8988T (cell line): ENCODE data around the gene WDR48.

Experiments
- DNase-seq: peaks from one replicate; pipeline ENCODE4 v3.0.0; 2011

WDR48 gene

GRCh38 chr3:39124876-39125840 is 73.3 kb downstream of the WDR48 start:
- no peak for DNase-seq

- DNase-seq = no peak
Measured at GRCh38 chr3:39125841-39126500, 74.2 kb downstream of the WDR48 start.

- DNase-seq = no peak
Measured at GRCh38 chr3:39126532-39127071, 74.8 kb downstream of the WDR48 start.

GRCh38 chr3:39127269-39127907 is 75.6 kb downstream of the WDR48 start:
- DNase-seq = no peak

GRCh38 chr3:39127908-39128304 is 76.1 kb downstream of the WDR48 start:
- no peak for DNase-seq

- no peak for DNase-seq
Measured at GRCh38 chr3:39128951-39129350, 77.1 kb downstream of the WDR48 start.

- DNase-seq = no peak
Measured at GRCh38 chr3:39130026-39130425, 78.2 kb downstream of the WDR48 start.

GRCh38 chr3:39130693-39131265 is 79.0 kb downstream of the WDR48 start:
- no peak for DNase-seq

GRCh38 chr3:39132096-39133092 is 80.6 kb downstream of the WDR48 start:
- no peak for DNase-seq

- DNase-seq = no peak
Measured at GRCh38 chr3:39133093-39133490, 81.3 kb downstream of the WDR48 start.

GRCh38 chr3:39133822-39134221 is 82.0 kb downstream of the WDR48 start:
- DNase-seq = no peak

- no peak for DNase-seq
Measured at GRCh38 chr3:39134305-39134704, 82.5 kb downstream of the WDR48 start.

- no peak for DNase-seq
Measured at GRCh38 chr3:39135170-39135805, 83.5 kb downstream of the WDR48 start.

GRCh38 chr3:39136533-39137434 is 85.0 kb downstream of the WDR48 start:
- DNase-seq = no peak

- no peak for DNase-seq
Measured at GRCh38 chr3:39137435-39137936, 85.7 kb downstream of the WDR48 start.

- no peak for DNase-seq
Measured at GRCh38 chr3:39137991-39138803, 86.4 kb downstream of the WDR48 start.

GRCh38 chr3:39138804-39139415 is 87.1 kb downstream of the WDR48 start:
- no peak for DNase-seq

- no peak for DNase-seq
Measured at GRCh38 chr3:39139442-39139841, 87.6 kb downstream of the WDR48 start.
